Measurements from ENCODE around the gene LRMDA.

DNA sequence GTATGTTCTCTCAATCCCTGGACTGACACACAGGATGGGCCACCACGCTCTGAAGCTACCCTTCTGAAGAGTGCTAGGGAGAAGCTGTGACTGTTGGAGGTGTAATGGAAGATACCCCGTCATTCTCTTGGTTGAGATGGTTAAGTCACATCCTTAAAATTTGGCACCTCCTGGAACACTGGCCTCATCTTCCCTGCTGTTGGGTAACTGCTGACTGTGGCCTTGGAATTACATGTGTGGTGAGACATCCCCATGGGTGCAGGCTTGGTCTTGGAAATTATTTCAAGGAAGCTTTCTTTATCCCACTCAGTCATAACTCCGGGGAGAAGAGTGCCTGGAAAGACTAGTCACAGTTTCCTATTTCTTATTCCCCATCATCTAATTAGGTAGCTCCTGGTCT, 62.0 kb downstream of the LRMDA start:
- TF ChIP-seq CTCF (IDR thresholded peaks at IDR 0.05) (no peak), POLR2A (IDR thresholded peaks at IDR 0.05) (no peak), POLR2AphosphoS5 (IDR thresholded peaks at IDR 0.05) (no peak)

Data from transverse colon (tissue), 4 donors.